Renal cortex interstitium (tissue), 15 donors: Measurements from ENCODE around the gene ENTR1. TPM values are rescaled to one million over a fixed set of nuclear protein-coding genes. Genes with fewer than 3 reads are reported as not detected.

Source experiments
- DNase-seq, 11 donors: peaks; one replicate each; pipeline ENCODE4 v3.0.0-alpha.2; 2013; ENCODE audit warnings: low read depth in 9 of 11, low spot score in 4 of 11; ENCODE audit errors: extremely low read depth in 1 of 11
- long read RNA-seq, 16 experiments: transcript quantifications; one replicate each; lab custom pipeline, GENCODE V29; 2026
- polyA plus RNA-seq, 3 donors: library from polyadenylated mRNA; unstranded; fragments of 120-200 nt; gene quantifications; one replicate each; pipeline ENCODE4 v1.2.1, GENCODE V29; 2013; ENCODE audit not compliant: insufficient read length in 3 of 3

Gene ENTR1, protein sequence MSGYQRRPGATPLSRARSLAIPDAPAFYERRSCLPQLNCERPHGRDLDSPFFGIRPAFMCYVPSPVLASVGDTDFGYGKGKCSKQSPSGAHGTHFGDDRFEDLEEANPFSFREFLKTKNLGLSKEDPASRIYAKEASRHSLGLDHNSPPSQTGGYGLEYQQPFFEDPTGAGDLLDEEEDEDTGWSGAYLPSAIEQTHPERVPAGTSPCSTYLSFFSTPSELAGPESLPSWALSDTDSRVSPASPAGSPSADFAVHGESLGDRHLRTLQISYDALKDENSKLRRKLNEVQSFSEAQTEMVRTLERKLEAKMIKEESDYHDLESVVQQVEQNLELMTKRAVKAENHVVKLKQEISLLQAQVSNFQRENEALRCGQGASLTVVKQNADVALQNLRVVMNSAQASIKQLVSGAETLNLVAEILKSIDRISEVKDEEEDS
- polyA plus RNA-seq = 10 to 100 TPM; 45.3 to 60.6 (median 48.1) TPM
- long read RNA-seq, donor 1, partial matches to known transcripts = 0 of 6 reads
- long read RNA-seq, donor 1, other reads (novel, unspliced or antisense) = 0 of 6 reads
- long read RNA-seq, donor 2, partial matches to known transcripts = 6 of 8 reads
- long read RNA-seq, donor 2, other reads (novel, unspliced or antisense) = 0 of 8 reads
- long read RNA-seq, donor 3, transcript ENTR1-204 (8 exons, 2,129 nt) = major isoform, 7 of 17 reads
- long read RNA-seq, donor 3, partial matches to known transcripts = 7 of 17 reads
- long read RNA-seq, donor 3, other reads (novel, unspliced or antisense) = 0 of 17 reads
- long read RNA-seq, donor 4, partial matches to known transcripts = 5 of 33 reads
- long read RNA-seq, donor 4, other reads (novel, unspliced or antisense) = 21 of 33 reads
- long read RNA-seq, donor 5 = 0 reads
- long read RNA-seq, donor 6, partial matches to known transcripts = 0 of 8 reads
- long read RNA-seq, donor 6, other reads (novel, unspliced or antisense) = 0 of 8 reads
- long read RNA-seq, donor 7, partial matches to known transcripts = 0 of 4 reads
- long read RNA-seq, donor 7, other reads (novel, unspliced or antisense) = 0 of 4 reads
- long read RNA-seq, donor 8, transcript ENTR1-204 (8 exons, 2,129 nt) = major isoform, 5 of 14 reads
- long read RNA-seq, donor 8, partial matches to known transcripts = 6 of 14 reads
- long read RNA-seq, donor 8, other reads (novel, unspliced or antisense) = 0 of 14 reads
- long read RNA-seq, donor 9, partial matches to known transcripts = 0 of 4 reads
- long read RNA-seq, donor 9, other reads (novel, unspliced or antisense) = 0 of 4 reads
- long read RNA-seq, donor 10, partial matches to known transcripts = 5 of 8 reads
- long read RNA-seq, donor 10, other reads (novel, unspliced or antisense) = 0 of 8 reads
- long read RNA-seq, donor 11, transcript ENTR1-204 (8 exons, 2,129 nt) = major isoform, 5 of 6 reads
- long read RNA-seq, donor 11, partial matches to known transcripts = 0 of 6 reads
- long read RNA-seq, donor 11, other reads (novel, unspliced or antisense) = 0 of 6 reads
- long read RNA-seq, donor 12 = 0 reads
- long read RNA-seq, donor 13 = 0 reads
- long read RNA-seq, donor 14, partial matches to known transcripts = 0 of 4 reads
- long read RNA-seq, donor 14, other reads (novel, unspliced or antisense) = 0 of 4 reads
- long read RNA-seq, donor 15, partial matches to known transcripts = 0 of 2 reads
- long read RNA-seq, donor 15, other reads (novel, unspliced or antisense) = 0 of 2 reads
- long read RNA-seq, donor 16, transcript ENTR1-204 (8 exons, 2,129 nt) = major isoform, 7 of 16 reads
- long read RNA-seq, donor 16, partial matches to known transcripts = 0 of 16 reads
- long read RNA-seq, donor 16, other reads (novel, unspliced or antisense) = 0 of 16 reads

DNA sequence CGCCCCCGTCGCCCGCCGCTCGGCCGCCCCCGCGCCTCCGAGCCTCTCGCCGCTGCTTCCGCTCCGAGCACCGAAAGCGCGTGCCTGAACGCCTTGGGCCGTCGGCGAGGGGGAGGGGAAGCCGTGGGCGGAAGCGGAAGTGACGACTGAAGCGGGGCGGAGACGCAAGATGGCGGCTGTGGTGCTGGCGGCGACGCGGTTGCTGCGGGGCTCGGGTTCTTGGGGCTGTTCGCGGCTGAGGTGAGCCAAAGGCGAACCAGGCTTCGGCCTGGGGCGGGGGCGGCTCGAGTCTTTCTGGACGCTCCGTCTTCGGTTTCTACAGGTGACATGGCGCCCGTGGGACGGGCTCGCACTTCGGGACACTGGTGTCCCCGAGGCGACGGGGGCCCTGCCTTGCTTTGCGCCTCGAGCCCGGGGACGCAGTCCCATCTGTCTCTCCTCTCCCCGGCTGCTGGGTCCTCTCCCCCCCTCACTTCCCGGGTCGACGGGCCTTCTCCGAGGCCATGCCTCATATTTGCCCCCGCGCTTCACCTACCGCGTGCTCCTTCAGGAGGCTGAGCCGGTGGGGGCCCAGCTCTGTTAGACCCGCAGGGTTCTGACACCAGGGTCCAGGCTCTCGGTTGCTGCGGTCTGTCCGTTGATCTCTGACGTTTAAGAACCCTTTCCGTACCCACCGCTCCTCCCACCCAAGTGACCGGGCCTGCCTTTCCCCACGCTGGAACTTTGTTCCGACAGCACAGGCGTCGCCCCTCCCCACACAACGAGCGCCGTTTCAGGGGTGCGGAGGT, at the start of gene ENTR1, which contains the start of gene PMPCA:
Gene ENTR1, minus strand, starts transcription at position 115 of the 788 bp plus-strand sequence. CDS start 217 bp downstream, outside the sequence.
Gene PMPCA, plus strand, starts transcription at position 159 of the 788 bp plus-strand sequence. Its CDS starts 11 bp downstream, at position 170.
- DNase-seq = peak; percentile 68 to 90 (median 85)

DNA sequence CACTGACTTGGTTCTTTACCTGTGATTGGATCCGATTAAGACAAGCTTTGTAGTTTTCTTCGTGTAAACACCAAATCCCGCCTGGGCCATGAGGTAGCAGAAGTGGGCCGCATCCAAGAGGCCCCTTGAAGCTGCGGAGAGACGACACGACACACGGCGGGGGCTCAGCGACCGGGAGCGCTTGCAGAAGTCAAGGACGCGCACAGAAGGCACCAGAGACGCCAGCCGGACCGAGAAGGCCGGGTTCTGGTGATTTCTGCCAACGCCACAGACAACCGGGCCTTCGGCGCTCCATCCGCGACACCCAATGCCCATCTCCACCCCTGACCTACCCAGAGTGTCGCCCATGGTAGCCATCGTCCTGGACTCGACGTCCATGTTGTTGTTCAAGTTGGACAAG, 49.0 kb upstream of the ENTR1 start:
- DNase-seq = no peak

GRCh38 chr9:136457326-136457725, 46.9 kb upstream of the ENTR1 start:
- DNase-seq = no peak

DNA sequence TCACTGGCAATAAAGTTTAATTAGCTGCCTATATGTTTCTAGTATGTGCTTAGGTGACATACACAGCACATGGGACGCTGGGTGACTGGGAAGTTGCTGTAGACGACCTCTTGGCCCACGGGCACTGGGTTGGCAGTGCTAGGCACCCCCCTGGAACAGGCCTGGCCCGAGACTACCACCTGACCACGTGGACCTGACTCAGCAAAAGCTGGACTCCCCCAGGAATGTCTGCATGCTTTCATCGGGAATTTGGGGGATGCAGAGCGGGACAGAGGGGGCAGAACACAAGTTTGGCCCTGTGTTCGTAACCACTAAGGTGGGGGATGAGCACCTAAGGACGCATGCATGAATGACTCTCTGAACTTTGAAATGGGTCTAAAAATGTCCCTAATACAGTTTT, 45.8 kb upstream of the ENTR1 start:
- DNase-seq = no peak

- DNase-seq = no peak
Measured at GRCh38 chr9:136455043-136456002, 44.9 kb upstream of the ENTR1 start.

DNA sequence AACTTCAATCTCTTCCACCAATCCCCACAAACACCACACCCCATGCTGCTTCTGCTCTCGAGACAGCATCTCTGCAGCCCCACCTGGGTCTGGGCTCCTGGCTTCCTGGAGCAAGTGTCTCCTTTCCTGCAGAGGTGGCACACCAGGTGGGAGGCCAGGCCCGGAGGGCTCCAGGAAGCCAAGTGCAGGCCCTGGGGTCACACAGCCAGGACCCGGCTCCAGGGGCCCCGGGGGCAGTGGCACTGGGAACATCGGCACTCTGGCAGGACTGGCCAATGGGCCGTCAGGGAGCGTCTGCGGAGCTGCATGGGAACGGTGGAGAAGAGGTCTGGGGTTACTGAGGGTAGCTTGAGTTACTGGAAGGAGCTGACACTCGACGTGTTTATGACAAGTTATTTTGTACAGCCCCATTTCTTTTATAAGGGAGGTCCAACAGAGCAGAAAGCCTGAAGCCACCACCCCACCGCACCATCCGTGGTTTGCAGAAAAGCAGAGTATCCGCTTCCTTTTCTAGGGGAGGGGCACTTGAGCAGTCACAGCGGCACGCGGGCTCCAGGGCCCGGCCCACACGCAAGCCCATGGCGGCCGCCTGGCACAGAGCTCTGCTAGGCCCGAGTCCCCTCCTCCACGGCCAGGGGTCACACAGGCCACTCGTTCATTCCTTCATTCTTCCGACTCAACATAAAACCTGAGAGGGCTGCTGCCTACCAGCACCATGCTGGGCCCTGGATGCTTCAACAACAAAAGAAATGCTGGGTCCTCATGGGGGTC, 43.8 kb upstream of the ENTR1 start:
- DNase-seq = no peak

GRCh38 chr9:136453326-136453725, 42.9 kb upstream of the ENTR1 start:
- DNase-seq = no peak

- DNase-seq = no peak
Measured at GRCh38 chr9:136451221-136451877, 40.9 kb upstream of the ENTR1 start.

- DNase-seq = no peak
Measured at GRCh38 chr9:136448655-136449054, 38.2 kb upstream of the ENTR1 start.

DNA sequence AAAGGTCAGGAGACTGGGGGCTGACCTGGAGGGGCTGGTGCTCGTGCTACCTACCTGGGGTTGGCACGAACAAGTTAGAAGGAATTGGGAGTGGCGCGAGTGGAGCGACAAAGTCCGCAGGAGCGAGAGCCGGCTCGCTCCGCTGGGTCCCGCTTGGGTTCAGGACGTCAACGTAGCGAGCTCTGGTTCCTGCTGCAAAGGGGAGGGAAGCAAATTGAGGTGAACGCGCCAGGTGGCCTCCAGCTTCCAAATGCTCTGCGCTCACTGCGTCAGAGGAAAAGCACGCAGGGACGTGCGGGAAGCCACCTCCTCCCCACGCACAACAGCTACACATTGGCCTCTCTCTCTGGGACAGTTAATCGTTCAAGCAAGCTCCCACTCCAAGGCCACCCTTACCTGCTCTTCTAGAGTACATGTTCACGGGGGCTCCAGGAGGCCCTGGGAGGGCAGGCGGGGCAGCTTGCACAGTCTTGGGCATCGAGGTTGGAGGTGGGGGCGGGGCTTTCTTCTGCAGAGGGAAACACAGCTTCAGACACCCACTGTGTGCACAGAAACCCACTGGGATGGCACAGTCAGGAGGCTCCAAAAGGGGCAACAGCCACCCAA, 36.9 kb upstream of the ENTR1 start:
- DNase-seq = no peak

- DNase-seq = no peak
Measured at GRCh38 chr9:136445799-136446198, 35.4 kb upstream of the ENTR1 start.

- no peak for DNase-seq
Measured at GRCh38 chr9:136444102-136444501, 33.7 kb upstream of the ENTR1 start.

DNA sequence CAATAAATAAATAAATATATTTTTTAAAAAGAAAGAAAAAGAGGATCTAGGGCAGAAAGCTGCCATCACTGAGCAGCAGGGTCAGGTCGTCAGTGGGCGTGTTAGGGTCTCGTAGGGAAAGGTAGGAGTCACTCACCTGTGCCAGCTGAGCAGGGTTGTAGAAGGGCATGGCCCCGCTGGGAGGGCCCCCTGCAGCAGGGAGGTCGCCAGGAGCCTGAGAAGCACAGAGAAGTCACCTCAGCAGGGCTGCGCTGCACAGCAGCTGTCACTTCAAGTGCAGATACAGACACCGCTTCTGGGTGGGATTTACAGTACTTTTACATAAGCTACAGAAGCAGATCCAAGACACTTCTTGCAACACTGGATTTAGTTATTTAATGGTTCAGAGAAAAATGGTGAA, 33.3 kb upstream of the ENTR1 start:
- no peak for DNase-seq

DNA sequence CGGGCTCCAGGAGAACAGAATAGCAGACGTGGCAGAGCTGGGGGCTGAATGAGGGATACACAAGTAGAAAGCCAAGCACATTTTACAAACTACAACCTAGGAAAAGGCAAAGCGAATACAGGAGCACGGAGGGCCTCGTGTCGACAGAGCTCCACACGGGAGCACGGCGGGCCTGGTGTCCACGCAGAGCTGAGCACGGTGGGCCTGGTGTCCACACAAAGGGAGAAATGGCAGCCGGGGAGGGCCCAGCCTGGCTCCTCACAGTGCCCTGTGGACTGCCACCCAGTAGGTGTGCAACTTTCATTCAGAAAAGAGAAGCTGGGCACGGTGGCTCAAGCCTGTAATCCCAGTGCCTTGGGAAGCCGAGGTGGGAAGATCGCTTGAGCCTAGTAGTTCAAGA, 32.7 kb upstream of the ENTR1 start:
- DNase-seq = no peak

DNA sequence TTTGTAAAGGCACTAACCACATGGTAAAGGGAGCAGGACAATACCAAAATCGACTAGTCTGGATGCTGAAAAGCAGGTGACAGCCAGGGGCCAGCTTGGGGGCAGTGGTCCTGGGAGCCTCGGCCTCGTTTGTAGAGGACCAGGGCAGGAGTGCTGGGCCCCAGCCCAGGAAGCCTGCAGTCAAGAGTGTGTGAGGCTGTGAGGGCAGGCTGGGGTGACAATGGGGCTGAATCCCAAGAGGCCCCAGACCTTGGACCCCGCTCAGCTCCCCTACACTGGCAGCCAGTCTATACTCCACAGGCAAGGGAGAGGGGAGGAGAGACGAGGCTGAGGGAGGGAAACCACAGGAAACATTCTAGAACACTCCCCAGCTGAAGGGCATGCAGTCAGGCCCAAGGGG, 31.9 kb upstream of the ENTR1 start:
- DNase-seq = no peak
